Activated CD8-positive, alpha-beta memory T cell treated with anti-CD3 and anti-CD28 coated beads, Interleukin-2, amount 50 U/mL, for 4 hours (primary cell): ENCODE measurements around the gene TRAF5.
A peak's percentile ranks its signal among the peaks of the same experiment; 100 is the strongest.

ENCODE experiments used
- DNase-seq: peaks from one replicate; pipeline ENCODE4 v3.0.0-alpha.2; 2020

TRAF5 gene

DNA sequence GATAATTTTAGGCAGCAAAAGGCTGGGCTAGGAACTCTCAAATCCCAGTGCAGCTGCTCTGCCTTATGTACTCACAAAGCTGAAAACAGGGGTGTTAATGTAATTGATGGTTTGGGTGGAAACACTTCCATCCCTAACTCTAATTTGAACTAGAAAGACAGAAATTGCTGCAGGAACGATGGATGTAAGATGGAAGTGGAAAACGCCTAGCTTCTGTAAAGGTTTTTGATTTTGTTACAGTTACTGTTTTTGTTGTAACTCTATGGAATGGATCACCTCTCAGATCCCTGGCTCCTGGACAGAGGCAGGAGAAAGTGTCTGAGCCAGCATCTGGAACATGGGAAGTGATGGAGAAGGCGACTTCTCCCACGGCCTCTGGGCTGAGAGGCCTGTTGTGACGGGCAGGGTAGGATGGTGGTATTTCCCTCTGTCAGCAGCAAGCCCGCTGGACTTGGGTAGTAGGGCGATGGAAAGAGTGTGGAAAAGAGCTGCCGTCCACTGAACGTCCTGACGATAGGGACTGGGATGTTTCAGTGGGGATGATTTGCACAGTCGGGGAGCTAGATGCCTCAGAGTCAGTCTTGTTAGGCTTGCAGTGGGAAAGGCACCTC is 1.6 kb downstream of the TRAF5 start:
- no peak for DNase-seq

DNA sequence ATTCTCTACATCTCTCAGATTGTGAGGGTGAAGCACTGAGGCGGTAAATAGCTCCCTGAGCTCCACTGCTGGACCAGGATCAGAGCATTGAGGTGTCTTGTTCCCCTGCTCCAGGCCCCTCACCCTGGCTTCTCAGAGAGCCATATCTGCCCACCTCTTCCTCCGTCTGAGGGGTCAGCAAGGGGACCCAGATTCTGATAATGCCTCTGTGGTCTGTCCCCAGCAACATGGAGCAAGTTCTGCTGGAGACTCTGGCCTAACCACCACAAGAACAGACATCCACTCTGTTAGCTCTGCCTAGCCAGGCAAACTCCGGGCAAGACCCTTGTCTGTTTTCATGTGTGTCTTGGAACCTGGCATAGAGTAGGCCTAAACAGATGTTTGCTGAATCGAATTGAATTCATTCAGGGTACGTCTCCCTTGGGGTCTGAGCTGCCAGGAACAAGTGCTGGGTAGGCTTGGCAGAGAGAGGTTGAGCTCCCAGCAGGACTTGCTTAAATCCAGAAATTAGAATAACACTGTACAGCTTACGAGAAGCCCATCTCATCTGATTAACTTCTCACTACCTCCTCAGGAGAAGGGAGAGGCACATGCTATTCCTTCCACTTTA is 2.3 kb downstream of the TRAF5 start:
- no peak for DNase-seq

DNA sequence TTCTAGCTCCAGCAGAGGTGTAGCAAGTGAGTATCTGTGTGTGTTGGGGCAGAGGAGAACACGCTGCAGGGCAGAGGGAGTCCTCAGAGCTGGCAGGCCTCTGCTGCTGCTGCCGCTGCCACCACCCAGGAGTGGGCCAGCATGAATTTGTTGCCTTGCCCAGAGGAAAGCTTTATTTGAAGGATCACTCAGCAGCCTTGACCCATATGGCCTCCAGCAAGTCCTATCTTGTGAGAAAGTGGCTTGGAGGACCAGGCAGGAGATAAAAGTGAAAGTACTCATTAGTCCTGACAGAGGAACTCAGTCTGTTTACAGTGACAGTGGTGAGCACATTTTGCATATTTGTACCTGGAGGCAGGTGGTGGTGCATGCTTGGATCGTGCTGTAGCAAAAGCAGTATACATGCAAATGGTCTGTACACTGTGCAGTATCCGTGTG is 3.1 kb downstream of the TRAF5 start:
- no peak for DNase-seq

DNA sequence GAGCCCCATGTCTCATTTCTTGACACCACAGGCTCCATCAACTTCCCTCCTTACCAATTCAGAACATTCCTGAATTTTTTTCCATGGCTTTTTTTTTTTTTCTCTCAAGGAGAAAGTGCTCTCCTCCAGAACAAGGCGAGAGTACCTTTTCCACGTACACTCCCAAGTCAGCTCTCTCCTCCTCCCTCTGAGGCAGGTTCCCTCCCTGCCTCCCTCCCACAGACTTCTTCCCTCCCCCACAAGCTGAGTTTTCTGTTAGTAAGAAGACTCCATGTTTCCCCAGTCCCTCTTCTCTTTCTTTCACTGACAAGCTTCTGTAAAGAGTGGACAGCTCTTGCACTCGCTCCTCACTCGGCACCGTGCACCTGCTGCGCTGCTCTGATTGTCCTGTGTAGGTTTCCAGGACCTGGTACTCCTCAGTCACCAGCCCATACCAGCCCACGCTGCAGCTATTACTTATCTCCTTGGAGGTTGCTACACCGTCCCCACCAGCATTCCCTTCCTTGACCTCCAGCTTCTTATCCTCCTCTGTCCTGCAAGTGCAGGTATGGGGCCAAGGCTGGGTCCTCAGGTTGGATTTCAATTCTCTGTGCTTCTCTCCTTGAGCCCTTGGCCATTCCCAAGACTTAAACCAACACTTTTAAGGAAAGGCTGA is 3.8 kb downstream of the TRAF5 start:
- no peak for DNase-seq

DNA sequence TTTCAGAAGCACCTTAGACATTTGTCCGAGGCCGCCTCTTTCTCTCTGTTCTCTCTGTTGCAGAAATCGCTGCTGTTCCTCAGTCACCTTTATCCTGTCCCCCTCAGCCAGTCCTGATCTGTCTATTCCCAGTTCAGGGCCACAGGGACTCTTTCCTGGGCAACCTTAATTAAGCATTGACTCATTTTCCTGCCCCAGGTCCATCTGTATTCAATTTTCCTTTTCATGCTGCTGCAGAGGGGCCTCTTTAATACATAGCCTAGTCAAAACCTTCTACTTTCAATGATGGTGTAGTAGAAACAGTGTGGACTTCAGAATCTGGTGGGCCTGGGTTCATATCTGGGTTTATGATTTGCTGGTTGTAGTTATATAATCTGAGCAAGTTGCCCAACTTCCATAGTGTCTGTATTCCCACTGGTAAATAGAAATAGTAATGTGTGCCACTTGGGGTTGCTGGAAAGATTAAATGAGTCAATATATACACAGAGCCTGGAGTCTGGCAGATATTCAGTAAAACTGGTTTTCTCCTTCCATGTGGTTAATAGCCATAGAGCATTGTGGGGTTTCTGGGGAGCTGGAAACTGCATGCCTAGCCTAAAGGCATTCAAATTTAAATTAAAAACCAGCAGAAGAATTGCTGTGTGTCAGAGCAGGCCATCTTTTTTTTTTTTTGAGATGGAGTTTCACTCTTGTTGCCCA is 4.5 kb downstream of the TRAF5 start:
- no peak for DNase-seq

DNA sequence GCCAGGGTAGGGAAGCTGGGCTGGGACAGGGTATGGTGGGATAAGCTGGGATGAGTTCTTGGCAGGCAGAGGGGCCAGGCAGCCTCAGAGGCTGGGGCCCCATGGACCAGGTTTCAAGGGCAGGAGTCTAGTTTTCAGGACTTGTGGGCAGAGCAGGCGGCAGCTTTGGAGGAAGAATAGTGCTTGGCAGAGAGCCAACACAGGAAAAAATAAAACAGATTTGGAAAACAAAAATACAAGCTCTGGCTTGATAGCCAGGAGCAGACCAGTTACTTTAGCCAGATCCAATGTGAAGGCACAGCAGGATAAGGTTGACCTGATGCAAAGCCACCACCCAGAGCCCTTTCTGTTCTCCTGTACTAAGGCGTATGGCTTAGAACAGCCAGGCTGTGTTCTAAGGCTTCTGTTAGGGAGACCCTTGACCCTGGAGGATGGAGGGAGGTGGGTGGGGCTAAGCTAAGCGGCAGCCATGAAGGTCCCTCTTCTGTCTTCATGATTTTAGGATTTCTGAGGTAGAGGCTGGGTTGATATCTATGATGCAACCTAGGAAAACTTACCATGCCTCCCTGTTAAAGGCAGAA is 5.5 kb downstream of the TRAF5 start:
- DNase-seq, result no peak

DNA sequence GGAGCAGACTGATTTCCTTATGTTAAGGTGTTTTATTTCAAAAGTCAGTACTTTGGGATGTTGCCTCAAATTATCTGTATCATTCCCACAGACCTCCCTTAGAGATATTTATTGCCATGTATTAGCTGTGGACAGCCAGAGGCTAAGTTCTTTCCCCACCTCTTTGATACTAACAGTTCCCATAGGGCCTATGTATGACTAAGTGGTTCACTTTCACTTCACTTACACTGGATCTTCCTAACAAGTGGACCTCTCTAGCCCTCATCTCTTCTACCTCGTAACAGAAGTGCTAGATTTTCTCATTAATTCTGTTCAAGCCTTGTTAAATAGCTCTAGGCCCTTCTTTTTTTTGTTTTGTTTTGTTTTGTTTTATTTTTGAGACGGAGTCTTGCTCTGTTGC is 6.2 kb downstream of the TRAF5 start:
- DNase-seq, result no peak

DNA sequence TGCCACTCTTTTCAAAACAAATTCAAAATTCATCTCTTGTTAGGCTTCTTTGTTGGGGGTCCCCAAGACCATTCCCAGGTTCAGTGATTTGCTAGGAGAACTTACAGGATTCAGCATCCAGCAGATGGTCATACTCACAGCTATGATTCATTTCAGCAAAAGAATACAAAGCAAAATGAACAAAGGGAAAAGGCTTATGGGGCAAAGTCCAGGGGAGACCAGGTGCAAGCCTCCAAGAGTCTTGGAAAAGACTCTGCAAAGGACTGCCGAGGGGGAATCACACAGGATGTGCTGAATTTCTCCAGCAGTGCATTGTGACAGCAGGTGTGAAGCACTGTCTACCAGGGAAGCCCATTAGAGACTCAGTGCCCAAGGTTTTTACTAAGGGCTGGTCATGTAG is 7.3 kb downstream of the TRAF5 start:
- DNase-seq, result no peak

DNA sequence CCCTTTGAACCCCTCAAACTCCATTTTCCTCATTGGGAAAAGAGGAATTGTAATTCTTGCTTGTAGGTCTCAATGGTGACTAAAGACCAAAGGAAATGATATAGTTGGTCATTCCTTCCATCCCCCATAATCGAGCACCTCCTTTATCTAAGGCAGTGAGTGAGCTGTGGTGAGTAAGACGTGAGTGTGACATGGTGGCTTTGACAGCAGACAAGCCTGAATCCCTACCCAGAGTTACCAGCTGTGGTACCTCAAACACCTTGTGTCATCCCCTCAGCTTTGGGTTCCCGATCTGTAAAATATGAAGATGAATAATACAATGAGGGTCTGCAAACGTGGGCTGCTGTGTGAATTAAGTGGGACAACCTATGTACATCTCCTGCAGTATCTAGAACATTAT is 8.4 kb downstream of the TRAF5 start:
- DNase-seq, result peak; percentile 43

DNA sequence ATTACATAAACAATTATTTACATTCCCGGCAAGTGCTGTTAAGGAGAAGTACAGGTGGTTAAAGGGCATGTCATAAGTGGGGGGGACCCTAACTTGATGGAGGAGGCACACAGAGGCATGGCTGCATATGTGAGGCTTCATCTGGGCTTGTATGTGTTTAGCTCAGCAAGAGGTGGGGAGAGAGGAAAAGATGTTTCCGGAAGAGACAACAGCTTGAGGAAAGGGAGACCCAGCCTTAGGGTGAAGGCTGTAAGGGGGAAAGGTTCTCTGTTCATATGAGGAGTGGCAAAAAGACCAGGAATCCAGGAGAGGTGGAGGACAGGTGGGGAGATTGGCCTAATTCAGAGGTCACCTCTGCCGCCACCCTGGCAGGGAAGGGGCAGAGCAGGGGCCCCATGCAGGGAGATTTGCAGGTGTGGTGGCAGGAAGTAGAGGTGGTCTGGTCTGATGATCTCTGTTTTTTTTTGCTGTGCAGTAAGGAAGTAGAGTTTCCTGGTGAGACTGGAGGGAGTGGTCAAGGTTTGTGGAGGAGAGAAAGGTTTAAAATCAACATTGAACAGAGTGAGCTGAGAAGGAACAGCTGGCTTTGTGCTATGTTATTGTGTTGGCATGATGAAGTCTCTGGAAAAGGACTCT is 9.0 kb downstream of the TRAF5 start:
- DNase-seq, result no peak

DNA sequence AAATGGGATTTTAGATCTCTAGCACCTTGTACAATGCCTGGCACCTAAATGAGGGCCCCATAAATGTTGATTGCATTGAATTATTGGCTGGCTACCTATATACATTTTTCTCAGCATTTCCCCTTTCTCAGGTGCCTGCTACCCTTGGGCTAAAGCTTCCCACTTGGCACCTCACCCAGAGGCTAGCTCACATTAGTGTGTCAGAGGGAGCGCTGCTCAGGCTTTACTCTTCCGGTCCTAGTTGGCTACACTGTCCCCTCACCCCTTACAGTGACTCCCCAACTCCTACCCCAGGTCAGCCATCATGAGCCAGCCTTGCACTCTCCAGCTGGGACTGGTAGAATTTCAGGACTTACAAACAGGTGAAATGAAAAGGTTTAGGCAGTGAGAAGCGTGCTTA is 9.5 kb downstream of the TRAF5 start:
- no peak for DNase-seq

DNA sequence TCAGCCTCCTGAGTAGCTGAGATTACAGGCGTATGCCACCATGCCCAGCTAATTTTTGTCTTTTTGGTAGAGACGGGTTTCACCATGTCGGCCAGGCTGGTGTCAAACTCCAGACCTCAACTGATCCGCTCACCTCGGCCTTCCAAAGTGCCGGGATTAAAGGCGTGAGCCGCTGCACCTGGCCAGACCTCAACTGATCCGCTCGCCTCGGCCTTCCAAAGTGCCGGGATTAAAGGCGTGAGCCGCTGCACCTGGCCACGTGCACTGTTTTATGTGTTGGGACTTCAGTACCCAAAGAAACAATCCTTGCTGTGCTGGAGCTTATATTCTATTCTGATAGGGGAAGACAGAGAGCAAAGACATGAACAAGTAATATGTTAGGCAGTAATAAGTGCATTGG is 10.1 kb downstream of the TRAF5 start:
- no peak for DNase-seq

DNA sequence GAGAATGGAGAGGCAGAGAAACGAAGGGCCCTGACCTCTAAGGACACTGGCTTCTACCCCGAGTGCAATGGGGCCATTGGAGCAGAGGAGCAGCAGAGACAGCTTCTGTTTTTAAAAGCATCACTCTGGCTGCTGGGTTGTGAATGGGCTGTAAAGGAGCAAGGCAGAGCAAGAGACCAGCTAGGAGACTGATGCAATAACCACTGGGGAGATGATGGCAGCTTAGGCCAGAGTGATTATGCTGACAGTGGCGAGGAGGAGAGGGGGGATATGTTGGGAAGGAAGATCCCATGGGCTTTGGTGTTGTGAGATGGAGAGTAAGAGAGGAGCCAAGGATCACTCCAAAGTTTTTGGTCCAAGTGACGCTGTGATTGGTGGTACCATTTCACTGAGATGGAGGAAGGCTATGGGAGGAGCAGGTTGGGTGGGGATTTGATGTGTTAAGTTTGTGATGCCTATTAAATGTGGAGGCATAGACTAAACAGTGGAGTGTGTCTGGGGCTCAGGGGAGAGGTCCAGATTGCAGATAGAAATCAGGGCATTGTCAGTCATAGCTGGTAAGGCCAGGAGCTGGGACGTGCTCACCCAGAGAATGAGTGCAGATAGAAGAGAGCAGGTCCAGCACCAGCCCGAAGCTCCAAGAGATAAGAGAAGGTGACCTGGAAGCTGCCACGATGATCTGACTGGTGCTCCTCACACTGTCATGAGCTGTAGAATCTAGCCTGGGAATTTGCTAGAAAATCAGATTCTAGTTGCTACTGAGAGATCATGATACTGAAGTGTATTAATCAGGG is 11.0 kb downstream of the TRAF5 start:
- no peak for DNase-seq

DNA sequence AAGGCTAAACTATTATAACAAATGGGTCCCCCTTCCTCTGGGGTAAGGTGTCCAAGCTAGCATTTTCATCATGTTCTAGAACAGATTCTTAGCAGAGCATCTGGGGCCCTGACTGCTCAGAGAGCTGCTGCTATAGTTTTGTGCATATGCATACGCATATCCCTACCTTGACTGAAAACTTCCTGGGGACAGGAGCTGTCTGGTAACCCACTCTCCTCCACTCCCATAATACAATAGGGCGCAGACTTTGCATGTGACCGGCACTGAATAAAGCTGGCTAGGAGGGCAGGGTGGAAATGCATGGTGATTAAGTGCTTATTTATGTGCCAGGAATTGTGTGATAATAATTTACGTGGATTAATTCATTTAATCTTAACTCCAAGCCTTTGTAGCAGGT is 11.6 kb downstream of the TRAF5 start:
- no peak for DNase-seq

DNA sequence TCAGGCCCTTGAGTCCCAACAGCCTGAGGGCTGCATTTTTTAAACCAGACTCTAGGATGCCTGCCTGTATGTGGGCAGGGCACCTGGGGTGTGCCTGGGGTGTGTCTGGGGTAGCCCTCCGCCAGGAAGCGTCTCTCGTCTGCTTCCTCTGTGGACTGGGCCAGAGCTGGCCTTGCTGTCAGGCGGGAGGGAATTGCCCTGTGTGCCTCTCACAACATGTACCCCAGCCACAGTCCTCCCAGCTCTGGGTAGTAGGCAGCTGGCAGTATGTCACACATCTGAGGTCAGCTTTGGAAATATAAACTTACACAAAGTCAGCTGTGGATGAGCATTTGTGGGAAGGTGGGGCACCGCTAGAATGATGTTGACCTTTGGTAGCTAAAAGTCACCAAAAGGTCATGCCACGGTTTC is 13.0 kb downstream of the TRAF5 start:
- DNase-seq, result no peak

DNA sequence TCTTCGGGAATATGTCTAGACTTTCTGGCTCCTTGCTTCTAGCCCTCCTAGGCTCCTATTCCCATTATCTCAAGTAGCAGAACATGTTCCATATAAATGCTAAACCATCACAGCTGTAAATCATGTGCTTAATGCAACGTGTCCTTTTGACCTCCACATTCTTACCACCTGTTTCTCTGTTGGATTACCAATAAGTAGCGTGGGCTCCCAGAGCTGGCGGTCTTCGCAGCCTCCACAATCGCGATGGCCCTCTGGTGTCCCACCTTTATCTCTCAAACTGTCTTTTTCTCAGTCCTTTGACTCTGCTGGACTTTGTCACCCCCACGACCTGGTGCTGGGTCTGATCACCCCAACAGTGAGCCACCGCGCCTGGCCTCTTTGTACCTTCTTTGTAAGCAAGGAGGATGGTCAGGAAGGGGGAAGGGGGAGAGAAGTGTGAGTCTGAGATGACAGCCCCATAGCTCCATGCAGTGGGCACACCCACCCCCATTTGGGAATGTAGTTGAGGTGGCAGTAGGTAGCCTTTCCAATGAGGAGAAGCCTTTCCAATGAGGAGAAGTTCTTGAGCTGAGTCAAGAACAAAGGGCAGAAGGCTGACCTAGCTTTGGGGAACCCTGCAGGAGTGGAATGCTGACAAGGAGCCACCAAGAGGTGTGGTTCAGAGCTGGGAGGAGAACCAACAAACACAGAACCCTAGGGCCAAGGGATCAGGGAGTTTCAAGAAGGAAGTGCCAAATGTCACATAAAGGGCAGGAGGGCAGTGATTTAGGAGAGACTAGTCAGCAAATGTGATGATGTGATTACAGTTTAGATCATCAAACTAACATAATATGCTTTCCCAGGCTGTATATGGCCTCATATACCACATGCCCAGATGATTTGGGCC is 14.2 kb downstream of the TRAF5 start:
- DNase-seq, result no peak

DNA sequence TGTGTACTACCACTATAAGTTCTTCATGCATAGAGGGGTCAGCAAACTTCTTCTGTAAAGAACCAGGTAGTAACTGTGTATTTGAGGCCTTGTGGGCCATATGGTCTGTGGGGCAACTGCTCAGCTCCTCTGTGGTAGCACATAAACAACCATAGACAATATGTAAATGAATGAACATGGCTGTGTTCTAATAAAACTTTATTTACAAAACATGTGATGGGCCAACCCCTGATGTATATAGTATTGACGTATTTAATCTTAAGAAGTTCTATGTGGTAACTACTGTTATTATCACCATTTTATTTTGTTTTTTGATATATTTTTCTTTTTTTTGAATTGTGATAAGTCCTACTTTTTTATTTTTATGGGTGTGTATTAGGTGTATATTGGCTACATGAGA is 15.4 kb downstream of the TRAF5 start:
- DNase-seq, result no peak

DNA sequence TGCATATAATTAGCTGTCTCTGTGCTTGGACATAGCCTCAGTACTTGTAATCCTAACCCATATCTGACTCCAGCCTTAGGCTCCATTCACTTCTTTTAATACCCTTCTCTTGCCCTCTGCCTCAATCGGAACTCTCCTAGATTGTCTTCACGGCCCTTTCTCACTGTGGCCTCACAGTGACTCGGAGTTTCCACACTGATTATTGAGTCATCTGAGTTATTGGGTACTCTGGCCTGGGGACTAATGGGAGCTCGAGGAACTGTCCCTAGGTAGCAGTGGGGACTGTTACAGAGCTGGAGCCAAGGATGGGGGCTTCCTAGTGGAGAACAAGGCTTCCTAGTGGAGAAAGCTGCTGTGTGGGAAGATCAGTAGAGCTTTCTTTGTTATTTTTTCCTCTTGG is 17.0 kb downstream of the TRAF5 start:
- no peak for DNase-seq

DNA sequence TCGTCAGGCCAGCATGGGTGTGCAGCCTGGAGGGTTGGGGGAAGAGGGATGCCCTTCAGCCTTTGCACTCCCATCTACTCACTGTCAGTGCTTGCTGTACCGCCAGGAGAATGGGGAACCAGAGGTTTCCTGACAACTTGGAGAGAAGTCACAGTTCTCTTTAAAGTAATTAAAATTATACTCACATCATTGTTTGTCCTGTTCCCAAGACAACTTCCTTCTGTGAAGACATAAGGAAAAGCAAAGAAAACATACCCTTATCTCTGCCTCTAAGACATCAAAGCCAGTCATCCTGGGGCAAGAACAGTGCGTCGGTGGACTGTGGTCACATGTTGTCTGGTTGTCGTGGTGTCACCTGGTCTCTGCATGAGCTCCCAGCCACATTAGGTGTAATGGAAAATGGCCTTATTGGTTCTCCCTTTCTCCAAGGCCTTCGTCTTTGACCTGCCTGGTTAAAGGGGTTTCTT is 17.6 kb downstream of the TRAF5 start:
- no peak for DNase-seq

DNA sequence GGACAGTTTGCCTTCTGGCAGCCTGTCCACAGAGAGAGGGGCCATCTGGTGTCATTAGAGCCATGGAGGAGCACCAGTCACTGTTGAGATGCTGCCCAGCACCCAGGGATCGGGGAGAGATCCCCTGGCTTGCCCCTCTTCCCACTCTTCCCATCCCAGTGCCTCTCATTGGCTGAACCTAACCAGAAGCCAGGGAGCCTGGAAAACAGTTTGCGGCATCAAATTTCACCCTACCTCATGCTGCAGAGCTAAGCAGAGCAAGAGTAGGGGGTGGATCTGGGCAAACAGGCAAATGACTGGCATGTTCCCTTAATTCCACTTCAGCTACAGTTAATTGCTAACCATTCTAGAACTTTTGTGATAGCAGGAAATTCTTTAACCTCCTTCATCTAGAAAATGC is 19.1 kb downstream of the TRAF5 start:
- no peak for DNase-seq
